HG03066 (cell line): ENCODE results near the gene SEMA3G.

Experiments used
- ATAC-seq: cut with Tn5 transposase; IDR thresholded peaks from one replicate; pipeline ENCODE4 v1.9.1; 2021; ENCODE audit warnings: low read depth; ENCODE audit not compliant: unreplicated experiment

The SEMA3G gene

GRCh38 chr3:52423173-52423572, 21.7 kb downstream of the SEMA3G start:
- ATAC-seq: no peak

- ATAC-seq: no peak
Observed at GRCh38 chr3:52422669-52423068, 22.2 kb downstream of the SEMA3G start.

- ATAC-seq: no peak
Observed at GRCh38 chr3:52420388-52420787, 24.5 kb downstream of the SEMA3G start.

GRCh38 chr3:52415800-52416199, 29.1 kb downstream of the SEMA3G start:
- no peak for ATAC-seq

DNA sequence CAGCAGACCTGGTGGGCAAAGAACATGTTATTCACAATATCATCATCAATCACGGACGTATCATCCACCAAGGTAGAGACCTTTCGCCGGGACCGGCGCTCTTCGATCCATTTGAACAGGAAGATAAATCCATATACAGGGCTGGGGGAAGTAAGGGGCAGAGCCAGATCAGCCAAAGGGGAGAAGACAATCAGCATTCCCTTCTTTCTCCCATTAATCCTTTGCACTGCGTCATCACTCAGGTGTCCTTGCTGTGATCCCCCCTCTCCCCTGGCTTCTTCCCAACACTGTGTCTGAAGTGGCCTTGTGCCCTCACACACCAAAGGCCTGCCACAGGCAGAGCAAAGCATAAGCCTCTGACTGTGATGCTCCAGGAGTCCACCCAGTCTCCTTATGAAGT, 36.4 kb downstream of the SEMA3G start:
- no peak for ATAC-seq

DNA sequence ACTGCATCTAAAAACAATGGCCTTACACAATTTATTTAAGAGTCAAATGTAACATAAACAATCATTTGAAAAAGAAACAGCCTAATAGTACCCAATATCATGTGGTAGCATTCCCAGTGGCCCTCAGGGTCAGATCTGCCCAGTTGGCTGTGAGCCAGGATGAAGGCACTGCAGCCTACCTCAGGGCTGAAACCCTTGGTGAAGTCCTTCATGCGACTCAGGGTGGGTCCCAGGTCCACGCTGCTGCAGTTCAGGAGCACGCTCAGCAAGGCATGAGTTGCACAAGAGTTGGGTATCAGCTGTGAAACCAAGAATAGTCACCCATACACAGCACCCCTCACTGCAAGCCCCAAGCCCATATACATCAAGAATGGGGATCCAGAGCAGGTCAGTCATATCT, 37.1 kb downstream of the SEMA3G start:
- no peak for ATAC-seq

GRCh38 chr3:52406791-52407510, 38.0 kb downstream of the SEMA3G start:
- ATAC-seq: no peak

GRCh38 chr3:52406231-52406661, 38.7 kb downstream of the SEMA3G start:
- no peak for ATAC-seq

DNA sequence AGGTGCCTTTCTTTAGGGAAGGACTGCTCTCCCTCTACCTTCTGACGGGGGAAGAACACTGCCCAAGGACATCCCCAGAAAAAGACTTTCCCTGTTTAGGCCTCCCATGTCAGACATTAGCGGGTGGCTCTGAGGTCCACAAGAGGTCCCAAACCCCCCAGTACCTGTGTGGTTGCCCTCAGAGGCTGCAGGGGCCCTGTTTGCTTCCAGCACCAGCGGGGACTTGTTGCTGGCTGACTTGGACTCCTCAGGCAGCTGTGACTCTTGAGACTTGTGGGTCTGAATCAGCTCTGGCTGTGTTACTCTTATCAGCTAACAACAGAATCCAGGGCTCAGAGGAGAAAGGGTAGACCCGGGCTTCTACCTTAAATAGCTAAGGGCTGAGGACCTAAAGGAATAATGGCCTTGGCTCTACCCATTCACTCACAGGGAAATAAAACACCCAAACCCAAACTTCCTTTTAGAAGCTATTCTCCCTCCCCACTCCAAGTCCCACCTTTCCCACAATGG, 39.2 kb downstream of the SEMA3G start:
- no peak for ATAC-seq

GRCh38 chr3:52405066-52405465, 39.8 kb downstream of the SEMA3G start:
- ATAC-seq: no peak

- no peak for ATAC-seq
Observed at GRCh38 chr3:52404391-52404790, 40.5 kb downstream of the SEMA3G start.

DNA sequence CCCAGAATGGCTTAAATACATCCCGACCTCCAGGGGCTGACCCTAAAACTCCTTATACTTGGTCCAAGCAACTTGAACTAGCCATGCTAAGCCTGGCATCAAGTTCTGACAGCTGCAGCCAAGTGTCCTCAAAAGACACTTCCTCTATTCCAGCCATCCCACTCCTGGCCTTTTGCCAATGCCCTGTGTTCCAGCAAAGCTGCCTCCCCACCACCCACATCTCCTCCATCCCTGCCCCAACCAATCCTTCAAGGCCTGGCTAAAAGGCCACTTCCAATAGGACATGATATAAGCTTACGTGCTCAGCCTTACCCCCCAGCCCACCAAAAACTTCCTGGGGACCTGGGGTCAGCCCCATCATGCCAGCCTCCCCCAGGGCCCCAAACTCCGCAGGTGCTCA, 40.9 kb downstream of the SEMA3G start:
- no peak for ATAC-seq

GRCh38 chr3:52403271-52403841, 41.5 kb downstream of the SEMA3G start:
- no peak for ATAC-seq

DNA sequence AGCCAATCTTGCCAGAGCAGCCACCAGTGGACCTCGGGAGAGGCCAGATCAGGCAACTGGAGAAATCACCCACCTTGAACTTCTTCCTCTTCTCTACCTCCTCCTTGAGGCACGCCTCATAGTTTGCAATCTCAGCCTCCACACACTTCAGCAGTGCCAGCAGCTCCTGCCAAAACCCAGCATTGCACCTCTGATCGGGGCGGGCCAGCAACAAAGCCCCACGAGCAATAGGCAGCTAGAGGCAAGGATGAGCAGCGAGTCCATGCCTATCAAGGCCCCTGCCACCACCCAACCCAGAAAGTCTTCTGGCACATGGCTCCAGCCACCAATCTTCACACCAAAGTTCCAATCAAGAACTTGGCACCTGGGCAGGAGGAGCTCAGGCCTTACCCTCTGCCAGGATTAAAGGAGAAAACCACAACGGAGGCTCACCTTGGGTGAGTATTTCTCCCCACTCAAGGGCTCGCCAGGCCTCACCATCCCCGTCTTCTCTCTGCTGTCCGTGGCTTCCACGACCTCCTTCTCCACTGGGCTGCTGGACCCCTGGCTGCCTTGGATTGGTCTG, 42.1 kb downstream of the SEMA3G start:
- ATAC-seq: no peak

- ATAC-seq: no peak
Observed at GRCh38 chr3:52402101-52402521, 42.8 kb downstream of the SEMA3G start.

DNA sequence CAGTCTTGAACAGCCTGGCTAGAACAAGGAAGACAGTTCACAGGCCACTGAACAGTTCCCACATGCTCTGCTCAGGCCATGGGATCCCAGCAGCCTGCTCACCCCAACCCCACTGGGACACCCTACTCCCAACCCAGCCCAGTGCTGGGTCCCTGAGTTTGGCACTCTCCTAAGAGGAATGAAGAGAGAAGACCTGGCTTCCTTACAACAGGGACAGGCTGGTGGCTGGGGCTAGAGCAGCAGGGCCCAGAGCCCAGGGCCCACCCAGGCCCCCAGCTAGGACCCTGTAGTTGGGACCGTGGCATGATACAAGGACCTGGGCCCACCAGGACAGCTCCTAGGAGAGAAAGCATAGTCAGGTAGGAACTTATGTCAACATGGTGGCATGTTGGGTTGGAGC, 43.4 kb downstream of the SEMA3G start:
- no peak for ATAC-seq

GRCh38 chr3:52401021-52401420, 43.9 kb downstream of the SEMA3G start:
- no peak for ATAC-seq

DNA sequence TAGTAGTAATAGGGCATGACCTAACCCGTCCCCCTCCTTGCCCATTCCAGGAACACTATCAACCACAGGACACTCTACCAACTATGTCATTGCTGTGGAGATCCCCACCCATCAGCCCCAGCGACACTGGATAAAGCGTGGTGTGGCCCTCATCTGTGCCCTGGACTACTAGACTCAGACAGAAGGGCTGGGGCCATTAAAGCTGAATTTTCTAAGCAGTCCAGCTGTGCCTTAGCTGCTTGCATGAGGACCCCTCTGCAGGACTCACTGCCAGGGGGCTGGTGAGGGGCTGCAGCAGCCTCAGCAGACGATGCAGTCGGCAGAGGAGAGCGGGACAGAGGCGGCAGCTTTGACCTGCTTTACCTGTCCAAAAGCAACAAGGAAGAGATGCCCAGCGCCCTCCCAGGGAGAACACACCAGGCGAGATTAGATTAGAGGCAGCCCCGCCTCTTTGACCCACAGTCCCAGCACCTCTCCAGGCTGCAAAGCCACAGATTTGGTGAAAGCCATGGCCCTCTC, 44.6 kb downstream of the SEMA3G start:
- no peak for ATAC-seq

- no peak for ATAC-seq
Observed at GRCh38 chr3:52399593-52399992, 45.3 kb downstream of the SEMA3G start.

GRCh38 chr3:52399131-52399530, 45.8 kb downstream of the SEMA3G start:
- ATAC-seq: no peak

DNA sequence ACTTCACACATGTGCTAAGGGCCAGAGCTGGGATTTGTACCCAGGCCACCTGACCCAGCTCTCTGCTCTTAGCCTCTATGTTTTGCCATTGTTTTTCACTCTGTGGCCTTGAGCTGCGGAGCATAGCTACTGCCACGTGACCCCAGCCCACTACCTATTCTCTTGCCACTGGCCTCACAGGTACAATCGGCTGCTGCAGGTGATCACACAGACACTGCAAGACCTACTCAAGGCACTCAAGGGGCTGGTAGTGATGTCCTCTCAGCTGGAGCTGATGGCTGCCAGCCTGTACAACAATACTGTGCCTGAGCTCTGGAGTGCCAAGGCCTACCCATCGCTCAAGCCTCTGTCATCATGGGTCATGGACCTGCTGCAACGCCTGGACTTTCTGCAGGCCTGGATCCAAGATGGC, 46.2 kb downstream of the SEMA3G start:
- no peak for ATAC-seq
